Measurements from ENCODE around the gene TRIM51.
A peak's percentile ranks its signal among the peaks of the same experiment; 100 is the strongest.

Gene TRIM51

DNA sequence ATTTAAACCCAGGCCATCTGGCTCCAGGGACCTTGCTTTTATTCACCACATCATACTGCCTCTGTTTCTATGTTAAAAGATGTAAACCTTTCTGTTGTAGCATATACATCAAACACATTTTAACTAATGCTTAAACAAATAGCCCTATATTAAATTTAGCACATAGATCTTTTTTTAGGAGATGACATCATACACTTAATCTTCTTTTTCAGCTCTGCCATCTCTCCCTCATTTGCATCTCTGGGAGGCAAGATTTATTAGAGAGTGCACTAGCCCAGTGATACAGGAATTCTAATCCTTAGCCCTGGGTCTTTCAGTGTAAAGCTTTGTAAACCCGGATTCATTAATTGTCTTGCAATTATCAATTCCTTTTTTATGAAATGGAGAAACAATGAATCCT is 31.0 kb upstream of the TRIM51 start:
- no peak for TF ChIP-seq FOXP2 (optimal IDR thresholded peaks at IDR 0.05; ENCODE audit: borderline replicate concordance, extremely low read depth, extremely low read length, insufficient read depth)
- TF ChIP-seq, protein P1, sequence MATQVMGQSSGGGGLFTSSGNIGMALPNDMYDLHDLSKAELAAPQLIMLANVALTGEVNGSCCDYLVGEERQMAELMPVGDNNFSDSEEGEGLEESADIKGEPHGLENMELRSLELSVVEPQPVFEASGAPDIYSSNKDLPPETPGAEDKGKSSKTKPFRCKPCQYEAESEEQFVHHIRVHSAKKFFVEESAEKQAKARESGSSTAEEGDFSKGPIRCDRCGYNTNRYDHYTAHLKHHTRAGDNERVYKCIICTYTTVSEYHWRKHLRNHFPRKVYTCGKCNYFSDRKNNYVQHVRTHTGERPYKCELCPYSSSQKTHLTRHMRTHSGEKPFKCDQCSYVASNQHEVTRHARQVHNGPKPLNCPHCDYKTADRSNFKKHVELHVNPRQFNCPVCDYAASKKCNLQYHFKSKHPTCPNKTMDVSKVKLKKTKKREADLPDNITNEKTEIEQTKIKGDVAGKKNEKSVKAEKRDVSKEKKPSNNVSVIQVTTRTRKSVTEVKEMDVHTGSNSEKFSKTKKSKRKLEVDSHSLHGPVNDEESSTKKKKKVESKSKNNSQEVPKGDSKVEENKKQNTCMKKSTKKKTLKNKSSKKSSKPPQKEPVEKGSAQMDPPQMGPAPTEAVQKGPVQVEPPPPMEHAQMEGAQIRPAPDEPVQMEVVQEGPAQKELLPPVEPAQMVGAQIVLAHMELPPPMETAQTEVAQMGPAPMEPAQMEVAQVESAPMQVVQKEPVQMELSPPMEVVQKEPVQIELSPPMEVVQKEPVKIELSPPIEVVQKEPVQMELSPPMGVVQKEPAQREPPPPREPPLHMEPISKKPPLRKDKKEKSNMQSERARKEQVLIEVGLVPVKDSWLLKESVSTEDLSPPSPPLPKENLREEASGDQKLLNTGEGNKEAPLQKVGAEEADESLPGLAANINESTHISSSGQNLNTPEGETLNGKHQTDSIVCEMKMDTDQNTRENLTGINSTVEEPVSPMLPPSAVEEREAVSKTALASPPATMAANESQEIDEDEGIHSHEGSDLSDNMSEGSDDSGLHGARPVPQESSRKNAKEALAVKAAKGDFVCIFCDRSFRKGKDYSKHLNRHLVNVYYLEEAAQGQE (IDR thresholded peaks at IDR 0.05; ENCODE audit: insufficient read depth in 1 of 2, low read depth in 2 of 2, low read length in 2 of 2), result no peak
- no peak for TF ChIP-seq POLR2AphosphoS5 (IDR thresholded peaks at IDR 0.05; ENCODE audit: low read depth, low read length)
- TF ChIP-seq SIN3A (IDR thresholded peaks at IDR 0.05; ENCODE audit: borderline replicate concordance, insufficient read depth, low read length), result no peak
- no peak for TF ChIP-seq TAF1 (IDR thresholded peaks at IDR 0.05; ENCODE audit: borderline replicate concordance, insufficient read depth, low read length)

DNA sequence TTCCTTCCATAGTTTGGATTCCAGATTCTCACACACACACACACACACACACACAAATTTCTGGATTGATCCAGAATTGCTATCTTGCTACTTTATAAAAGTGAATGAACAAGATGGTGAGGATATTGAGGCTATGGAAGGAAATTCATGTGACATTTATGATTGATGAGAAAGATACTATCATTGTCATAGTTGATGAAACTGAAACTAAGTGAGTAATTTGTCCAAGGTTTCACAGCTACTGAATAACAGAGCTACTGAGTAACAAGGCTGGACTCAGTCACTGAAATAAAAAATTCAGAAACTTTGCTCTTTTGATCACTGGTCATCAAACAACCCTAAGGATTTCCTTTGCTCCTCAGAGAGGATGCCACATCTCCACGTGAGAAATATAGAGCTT is 28.4 kb upstream of the TRIM51 start:
- no peak for TF ChIP-seq TAF1 (IDR thresholded peaks at IDR 0.05; ENCODE audit: borderline replicate concordance, insufficient read depth, low read length)
- no peak for TF ChIP-seq FOXP2 (optimal IDR thresholded peaks at IDR 0.05; ENCODE audit: borderline replicate concordance, extremely low read depth, extremely low read length, insufficient read depth)
- TF ChIP-seq, protein P1 (IDR thresholded peaks at IDR 0.05; ENCODE audit: insufficient read depth in 1 of 2, low read depth in 2 of 2, low read length in 2 of 2), result no peak
- no peak for TF ChIP-seq POLR2AphosphoS5 (IDR thresholded peaks at IDR 0.05; ENCODE audit: low read depth, low read length)
- TF ChIP-seq SIN3A (IDR thresholded peaks at IDR 0.05; ENCODE audit: borderline replicate concordance, insufficient read depth, low read length), result no peak

DNA sequence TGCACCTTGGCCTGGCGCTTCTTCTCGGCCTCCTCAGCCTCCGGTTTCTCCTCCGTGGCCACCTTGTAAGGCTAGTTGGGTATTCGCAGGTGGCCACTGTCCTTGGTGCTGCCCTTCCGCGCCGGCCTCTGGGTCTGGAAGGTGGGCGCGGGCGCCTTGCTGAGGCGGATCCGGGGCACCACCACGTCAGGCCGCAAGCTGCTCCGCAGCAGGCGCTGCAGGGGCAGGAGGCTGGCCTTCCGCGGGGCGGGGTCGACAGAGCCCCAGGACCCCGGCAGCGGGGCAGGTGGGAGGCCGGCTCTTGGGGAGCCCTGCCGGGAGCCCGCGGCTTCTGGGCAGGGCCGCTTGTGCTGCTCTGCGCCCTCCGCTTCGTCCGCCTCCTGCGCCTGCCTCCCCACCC is 10.4 kb upstream of the TRIM51 start:
- TF ChIP-seq, protein P1 (IDR thresholded peaks at IDR 0.05; ENCODE audit: insufficient read depth in 1 of 2, low read depth in 2 of 2, low read length in 2 of 2), result peak in 1 of 2 experiments; percentile 72; a peak in 2 of 4 replicates

DNA sequence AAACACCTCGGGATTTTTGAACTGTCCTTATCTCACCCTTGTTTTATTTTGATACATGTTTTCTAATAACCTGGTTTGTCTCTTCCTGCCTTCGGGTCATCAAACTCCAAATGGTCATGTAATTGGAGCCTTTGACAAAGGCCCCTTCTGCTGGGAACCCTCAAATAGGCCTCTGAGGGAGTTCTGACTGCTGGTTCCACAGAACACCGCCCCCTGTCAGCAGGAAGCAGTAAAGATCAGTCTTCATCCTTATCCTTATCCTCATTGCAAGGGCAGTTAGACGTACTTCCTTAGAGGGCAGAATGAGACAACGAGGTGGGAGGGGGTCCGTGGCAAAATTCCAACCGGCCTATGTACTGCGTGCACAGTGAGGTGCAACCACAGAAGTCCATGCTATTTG is 12.1 kb downstream of the TRIM51 start:
- TF ChIP-seq FOXP2 (optimal IDR thresholded peaks at IDR 0.05; ENCODE audit: borderline replicate concordance, extremely low read depth, extremely low read length, insufficient read depth) (no peak), TAF1 (IDR thresholded peaks at IDR 0.05; ENCODE audit: borderline replicate concordance, insufficient read depth, low read length) (no peak), POLR2AphosphoS5 (IDR thresholded peaks at IDR 0.05; ENCODE audit: low read depth, low read length) (no peak), SIN3A (IDR thresholded peaks at IDR 0.05; ENCODE audit: borderline replicate concordance, insufficient read depth, low read length) (no peak)
- TF ChIP-seq, protein P1 (IDR thresholded peaks at IDR 0.05; ENCODE audit: insufficient read depth in 1 of 2, low read depth in 2 of 2, low read length in 2 of 2), result no peak

DNA sequence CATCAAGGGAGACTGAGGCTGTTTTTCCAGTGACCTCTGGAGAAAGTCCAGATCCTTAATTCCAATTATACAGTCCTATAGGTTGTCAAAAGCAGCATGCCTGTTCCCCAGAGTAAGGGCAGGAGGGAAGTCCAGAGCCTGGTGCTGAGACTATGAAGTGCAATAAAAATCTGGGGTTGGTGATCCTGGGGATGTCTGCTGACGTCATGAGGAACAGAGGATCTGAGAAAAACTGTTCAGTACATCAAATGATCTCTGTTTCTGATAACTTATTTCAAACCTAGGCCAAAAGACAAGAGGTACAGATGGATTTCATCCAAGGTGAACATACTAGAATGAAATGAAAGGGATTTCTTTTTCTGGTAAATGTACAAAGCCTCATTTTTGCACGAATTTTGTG is 19.2 kb downstream of the TRIM51 start:
- TF ChIP-seq, protein P1 (IDR thresholded peaks at IDR 0.05; ENCODE audit: insufficient read depth in 1 of 2, low read depth in 2 of 2, low read length in 2 of 2), result no peak
- no peak for TF ChIP-seq POLR2AphosphoS5 (IDR thresholded peaks at IDR 0.05; ENCODE audit: low read depth, low read length)
- TF ChIP-seq TAF1 (IDR thresholded peaks at IDR 0.05; ENCODE audit: borderline replicate concordance, insufficient read depth, low read length), result no peak
- no peak for TF ChIP-seq FOXP2 (optimal IDR thresholded peaks at IDR 0.05; ENCODE audit: borderline replicate concordance, extremely low read depth, extremely low read length, insufficient read depth)
- TF ChIP-seq SIN3A (IDR thresholded peaks at IDR 0.05; ENCODE audit: borderline replicate concordance, insufficient read depth, low read length), result no peak

Measured in PFSK-1 (cell line).